ENCODE measurements around the gene NPW.

NPW gene

DNA sequence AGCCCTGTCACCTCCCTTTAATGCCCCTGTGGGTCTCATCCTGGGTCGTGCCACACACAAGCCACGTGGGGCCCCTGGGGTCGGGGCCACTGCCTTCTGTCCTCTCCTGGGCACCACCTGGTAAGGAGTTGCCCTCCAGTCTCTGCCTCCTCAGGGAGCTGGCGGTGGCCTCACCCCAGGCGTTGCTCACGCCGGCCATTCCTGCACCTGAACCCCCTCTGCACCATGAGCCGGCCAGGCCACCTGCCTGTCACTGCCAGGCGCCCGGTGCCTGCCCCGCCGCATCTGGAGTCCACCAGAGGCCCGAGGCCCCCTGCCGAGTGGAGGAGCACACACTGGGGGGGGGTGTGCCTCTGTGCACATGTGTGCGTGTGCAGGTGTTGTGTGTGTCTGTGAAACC lies 17.5 kb downstream of the NPW start:
- no peak for FAIRE-seq

GRCh38 chr16:2037647-2038381 lies 18.2 kb downstream of the NPW start:
- no peak for FAIRE-seq

DNA sequence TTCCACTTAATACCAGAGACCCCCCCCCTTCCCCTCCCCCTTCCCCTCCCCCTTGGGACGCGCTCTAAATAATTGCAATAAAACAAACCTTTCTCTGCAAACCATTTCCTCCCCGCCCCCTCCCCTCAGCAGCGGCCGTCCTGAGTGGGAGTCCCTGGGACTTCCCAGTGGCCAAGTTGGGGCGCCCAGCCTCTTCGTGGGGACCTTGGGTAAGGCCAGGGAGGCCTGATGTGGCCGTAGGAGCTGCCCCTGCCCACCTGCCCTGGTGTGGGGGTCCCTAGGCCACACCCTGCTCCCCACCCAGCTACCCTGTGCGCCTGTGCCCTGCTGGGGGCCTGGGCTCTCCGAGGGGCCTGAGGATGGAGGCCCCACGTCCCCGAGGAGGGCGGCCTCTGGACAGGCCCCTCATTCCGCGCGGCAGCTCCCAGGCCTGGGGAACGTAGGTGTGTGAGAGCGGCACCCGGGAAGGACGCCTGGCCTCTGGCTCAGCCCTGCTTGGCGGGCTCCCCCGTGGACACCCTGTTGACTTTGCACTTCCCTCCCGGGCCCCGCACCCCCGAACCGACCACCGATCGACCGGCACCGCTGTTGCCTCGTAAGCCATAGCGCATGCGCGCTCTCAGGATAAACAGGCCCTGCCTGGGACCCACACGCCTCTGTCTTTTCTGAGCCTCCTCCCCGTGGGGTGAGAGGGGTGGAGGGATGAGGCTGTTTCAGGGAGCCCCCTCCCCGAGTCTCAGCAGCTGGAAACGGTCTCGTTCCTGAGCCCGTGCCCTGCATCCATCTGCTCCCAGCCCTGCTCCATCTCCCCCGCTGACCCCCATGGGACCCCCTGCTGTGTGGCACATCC lies 19.0 kb downstream of the NPW start:
- no peak for FAIRE-seq

GRCh38 chr16:2039274-2040031 lies 19.9 kb downstream of the NPW start:
- no peak for FAIRE-seq

DNA sequence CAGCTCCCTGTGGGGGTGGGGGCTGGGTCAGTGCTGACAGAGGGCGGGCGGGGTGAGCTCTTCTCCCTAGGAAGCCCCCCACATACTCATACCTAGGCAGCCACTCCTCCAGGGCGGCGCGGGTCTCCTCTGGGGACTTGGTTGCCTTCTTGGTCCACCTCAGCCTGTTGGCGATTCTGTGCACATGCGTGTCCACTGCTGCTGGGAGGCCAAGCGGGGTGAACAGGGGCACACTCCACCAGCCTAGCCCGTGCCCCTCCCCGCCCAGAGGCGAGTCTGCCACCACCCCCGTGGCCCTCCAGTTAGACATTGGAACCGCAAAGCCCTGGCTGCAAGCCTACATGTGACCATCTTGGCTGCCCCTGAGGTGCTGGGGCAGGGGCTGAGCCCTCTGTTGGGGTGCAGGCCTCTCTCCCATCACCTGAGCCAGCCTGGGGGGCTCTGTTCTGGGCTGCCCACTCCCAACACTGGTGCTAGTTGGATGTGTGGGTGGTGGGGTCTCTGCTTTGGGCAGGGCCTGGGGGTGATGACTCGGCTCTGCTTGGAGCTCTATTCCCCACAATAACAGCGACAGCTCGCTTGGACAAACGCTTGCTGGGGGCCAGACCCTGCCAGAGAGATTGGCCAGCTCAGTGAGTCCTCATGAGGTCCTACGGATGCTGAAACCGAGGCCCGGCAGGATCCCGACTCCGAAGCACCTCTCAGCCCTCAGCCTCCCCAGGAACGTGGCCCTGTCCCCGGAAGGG lies 20.6 kb downstream of the NPW start:
- FAIRE-seq, result no peak

- FAIRE-seq, result no peak
These were observed 21.4 kb downstream of the NPW start for GRCh38 chr16:2040787-2041522.

- FAIRE-seq, result no peak
These were observed 22.8 kb downstream of the NPW start for GRCh38 chr16:2042171-2042985.

DNA sequence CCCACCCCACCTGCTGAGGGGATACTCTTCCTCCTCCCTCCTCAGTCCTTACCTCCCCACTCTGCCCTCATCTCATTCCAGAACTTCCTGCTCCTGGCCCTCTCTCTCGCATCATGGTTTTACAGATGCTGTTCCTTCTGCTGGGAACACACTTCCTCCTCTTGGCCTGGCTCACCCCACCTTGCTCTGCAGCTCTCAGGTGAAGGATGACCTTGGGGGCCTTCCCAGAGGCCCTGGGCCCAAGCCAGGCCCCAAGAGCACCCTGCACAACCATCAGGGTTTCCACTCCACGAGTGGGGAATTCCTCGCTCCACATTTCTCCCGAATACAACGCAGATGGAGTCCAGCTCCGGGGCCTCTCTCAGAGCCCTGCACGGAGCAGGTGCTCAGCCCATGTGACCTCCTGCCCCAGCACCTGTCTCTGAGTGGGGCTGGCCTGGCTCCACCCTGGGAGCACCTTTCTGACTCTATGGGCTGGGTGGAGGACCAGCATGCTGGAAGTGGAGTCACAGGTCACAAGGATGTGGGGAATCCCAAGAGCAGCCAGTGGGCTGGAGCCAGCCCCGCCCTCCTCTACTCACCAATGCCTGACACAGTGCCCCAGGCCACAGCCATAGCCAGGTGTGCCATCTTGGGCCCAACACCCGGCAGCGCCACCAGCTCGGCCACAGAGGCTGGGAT lies 23.5 kb downstream of the NPW start:
- no peak for FAIRE-seq

GRCh38 chr16:2043667-2044451 lies 24.3 kb downstream of the NPW start:
- FAIRE-seq, result no peak

DNA sequence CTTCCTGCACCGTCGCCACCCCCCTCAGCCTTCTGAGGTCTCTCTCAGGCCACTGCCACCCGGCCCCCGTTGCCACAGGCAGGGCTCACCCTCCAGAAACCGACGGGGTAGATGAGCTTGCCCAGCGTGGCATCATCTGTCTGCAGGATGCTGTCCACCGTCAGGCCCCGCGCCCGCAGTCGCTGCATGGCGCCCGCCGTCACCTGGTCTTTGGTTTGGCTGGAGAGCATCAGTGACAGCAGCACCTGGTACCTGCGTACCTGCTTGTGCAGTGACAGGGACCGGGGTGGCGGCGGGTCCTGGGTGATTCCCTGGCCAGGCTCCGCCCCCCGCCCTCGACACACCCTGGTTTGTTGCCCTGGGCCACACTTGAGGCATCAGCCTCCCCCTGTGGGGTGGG lies 25.0 kb downstream of the NPW start:
- no peak for FAIRE-seq

DNA sequence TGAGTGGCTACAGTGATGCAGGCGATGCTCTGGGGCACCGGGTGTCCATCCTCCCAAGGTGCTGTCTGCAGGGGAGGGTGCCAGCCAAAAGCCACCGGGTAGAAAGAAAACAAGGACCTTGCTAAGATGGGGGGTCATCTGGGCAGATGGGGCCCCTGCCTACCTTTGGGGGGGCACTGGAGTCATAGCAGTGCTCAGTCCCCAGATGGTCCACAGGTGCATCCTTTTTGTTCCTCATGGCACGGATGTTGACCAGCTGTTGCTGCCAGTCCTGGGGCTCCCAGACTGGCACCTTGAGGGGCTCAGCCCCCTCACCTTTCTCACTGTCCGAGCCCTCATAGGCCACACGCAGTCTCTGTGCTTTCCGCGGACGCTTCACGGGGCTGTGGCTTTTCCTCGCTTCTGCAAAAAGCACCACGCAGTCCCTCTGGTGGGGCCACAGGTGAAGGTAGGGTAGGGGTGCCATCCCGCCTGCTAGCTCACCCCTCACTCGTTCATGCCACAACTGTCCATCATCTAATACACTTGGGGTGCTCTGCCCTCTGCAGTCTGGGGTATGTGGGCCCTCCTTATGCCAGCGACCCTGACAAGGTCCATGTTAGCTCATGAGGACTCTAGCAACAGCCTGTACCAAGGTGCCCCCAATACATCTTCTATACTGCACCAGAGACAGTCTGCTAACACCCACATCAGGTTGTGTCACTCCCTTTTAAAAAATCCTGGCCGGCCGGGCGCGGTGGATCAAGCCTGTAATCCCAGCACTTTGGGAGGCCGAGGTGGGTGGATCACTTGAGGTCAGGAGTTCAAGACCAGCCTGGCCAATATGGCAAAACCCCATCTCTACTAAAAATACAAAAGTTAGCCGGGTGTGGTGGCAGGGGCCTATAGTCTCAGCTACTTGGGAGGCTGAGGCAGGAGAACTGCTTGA lies 26.6 kb downstream of the NPW start:
- no peak for FAIRE-seq

- no peak for FAIRE-seq
These were observed 27.3 kb downstream of the NPW start for GRCh38 chr16:2046893-2047329.

GRCh38 chr16:2047330-2048115 lies 27.9 kb downstream of the NPW start, which contains the start of the genes NTHL1 and TSC2:
Gene NTHL1, minus strand, starts transcription at chr16:2047834. Its CDS starts 11 bp downstream, at chr16:2047823.
Gene TSC2, plus strand, starts transcription at chr16:2047985. Its CDS starts 631 bp downstream, at chr16:2048616.
- peak; percentile 87 for FAIRE-seq

DNA sequence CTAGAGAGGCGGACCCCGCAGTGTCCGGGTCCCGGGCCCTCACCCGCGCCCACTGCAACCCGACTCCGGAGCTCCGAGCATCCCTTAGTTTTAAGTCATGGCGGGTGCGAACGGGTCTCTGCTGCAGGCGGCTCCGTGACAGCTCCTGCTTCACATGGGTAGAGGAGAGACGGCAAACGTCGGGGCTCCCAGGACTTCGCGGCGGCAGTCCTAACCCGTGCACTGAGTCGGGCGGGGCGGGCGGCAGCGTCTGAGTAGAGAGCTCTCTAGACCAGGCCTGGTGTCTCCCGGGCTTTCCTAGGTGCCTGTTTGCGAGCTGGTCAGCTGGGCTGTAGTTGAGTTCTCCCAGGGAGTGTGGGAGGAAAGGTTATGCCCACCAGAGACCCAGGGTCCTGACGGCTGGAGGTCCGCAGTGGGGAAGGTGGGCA lies 28.5 kb downstream of the NPW start:
- no peak for FAIRE-seq

DNA sequence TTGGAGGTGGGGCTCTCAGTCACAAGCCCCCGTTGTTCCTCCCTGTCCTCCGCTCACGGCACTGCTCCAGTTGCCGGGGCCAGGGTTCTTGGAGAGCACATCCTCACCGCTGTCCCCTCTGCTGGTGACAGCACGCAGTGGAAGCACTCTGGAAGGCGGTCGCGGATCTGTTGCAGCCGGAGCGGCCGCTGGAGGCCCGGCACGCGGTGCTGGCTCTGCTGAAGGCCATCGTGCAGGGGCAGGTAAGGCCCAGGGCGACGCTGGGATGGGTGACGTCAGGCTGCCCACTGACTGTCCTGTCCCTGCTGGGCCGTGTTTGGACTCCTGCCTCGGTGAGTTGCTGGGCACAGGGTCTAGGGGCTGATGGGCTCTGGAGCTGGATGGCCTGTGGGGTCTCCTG lies 33.6 kb downstream of the NPW start:
- FAIRE-seq, result no peak

DNA sequence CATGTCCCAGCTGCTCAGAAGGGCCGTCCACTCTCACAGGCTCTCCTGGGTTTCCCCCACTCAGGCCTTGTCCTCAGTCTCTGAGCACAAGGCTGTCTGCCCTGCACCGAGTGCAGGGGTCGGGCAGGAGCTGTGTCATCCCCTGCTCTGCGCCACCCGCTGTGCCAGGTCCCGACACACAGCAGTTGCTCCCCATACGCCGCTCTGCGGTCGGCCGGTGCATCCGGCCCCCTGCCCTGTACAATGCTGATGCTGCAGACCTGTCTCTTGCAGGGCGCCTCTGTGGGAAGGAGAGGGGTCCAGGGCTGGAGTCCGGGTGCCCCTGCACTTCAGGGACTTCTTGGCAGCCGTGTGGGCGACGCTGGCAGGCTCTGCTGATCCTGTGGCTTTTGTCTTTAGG lies 34.3 kb downstream of the NPW start:
- FAIRE-seq, result no peak

DNA sequence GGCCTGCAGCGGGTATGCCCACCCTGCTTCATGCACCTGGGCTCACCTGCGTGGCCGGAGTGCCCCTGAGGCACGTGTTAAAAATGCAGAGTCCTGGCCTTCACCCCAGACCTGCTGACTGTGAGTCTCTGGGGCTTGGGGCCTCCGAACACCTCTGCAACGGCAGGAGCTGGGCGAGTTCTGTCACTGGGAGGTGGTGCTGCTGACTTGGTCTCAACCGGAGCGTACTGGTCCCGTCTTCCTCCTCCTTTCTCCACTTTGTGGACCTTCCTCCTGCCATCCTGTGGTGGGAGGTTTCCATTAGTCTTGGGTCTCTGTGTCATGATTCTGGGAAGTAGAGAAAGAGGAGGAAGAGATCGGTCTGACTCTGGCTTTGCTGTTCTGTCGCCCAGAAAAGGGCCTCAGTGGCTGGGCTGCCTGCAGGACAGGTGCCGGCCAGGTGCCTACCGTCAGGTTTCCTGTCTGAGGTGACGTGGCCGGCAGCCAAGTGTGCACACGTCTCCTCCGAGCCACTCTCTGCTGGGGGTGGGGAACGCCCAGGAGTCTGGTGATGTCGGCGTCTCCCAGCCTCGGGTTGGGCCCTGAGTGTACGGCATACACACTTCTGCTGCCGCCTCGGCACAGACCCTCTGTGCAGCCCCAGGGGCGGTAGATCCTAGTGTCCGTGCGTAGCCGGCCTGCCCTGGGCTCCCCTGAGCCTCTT lies 35.1 kb downstream of the NPW start:
- FAIRE-seq, result no peak
